ENCODE results near the gene ABLIM3. TPM values are rescaled to one million over a fixed set of nuclear protein-coding genes. Genes with fewer than 3 reads are reported as not detected.

Gene ABLIM3
- total RNA-seq, 1 experiment from 2014 or later, result 70.9 TPM

GRCh38 chr5:149162401-149163084 is 21.2 kb downstream of the ABLIM3 start:
- BruUV-seq (replicated peaks), result TSS peak; percentile 71
- CTCF ChIA-PET, result interaction anchor here (1.6 kb wide), 1 partner anchor 37 kb away, joined by 4 read pairs; no protein-coding TSS in a partner anchor
- TF ChIP-seq CTCF (IDR thresholded peaks at IDR 0.05; ENCODE audit: unreplicated experiment), result no peak
- Mint-ChIP-seq H3K4me1 (ENCODE audit: low read depth, unreplicated experiment) (peaks cover 81% of the 10 kb centered on the region), H3K4me3 (ENCODE audit: low read depth, unreplicated experiment) (peak overlapping the region; percentile 43), H3K27me3 (ENCODE audit: unreplicated experiment) (no peaks in the 10 kb centered on the region), H3K36me3 (ENCODE audit: insufficient read depth, unreplicated experiment) (peaks cover 41% of the 10 kb centered on the region), H3K27ac (ENCODE audit: unreplicated experiment) (peak overlapping the region; percentile 98), H3K9me3 (ENCODE audit: low read depth, unreplicated experiment) (no peaks in the 10 kb centered on the region)
- DNase-seq, result peak; percentile 72
- intact Hi-C loops (cut with micrococcal nuclease; ENCODE audit: unreplicated experiment), result no loop called here

GRCh38 chr5:149164731-149165130 is 23.4 kb downstream of the ABLIM3 start:
- intact Hi-C loops (cut with micrococcal nuclease; ENCODE audit: unreplicated experiment), result no loop called here
- Mint-ChIP-seq H3K9me3 (ENCODE audit: low read depth, unreplicated experiment) (no peaks in the 10 kb centered on the region), H3K27ac (ENCODE audit: unreplicated experiment) (no peak overlapping the region), H3K4me1 (ENCODE audit: low read depth, unreplicated experiment) (peaks cover 86% of the 10 kb centered on the region), H3K4me3 (ENCODE audit: low read depth, unreplicated experiment) (no peak overlapping the region), H3K27me3 (ENCODE audit: unreplicated experiment) (no peaks in the 10 kb centered on the region), H3K36me3 (ENCODE audit: insufficient read depth, unreplicated experiment) (peaks cover 39% of the 10 kb centered on the region)
- DNase-seq, result no peak
- no TSS peak for BruUV-seq (replicated peaks)
- CTCF ChIA-PET, result no interaction called here
- TF ChIP-seq CTCF (IDR thresholded peaks at IDR 0.05; ENCODE audit: unreplicated experiment), result no peak

- Mint-ChIP-seq H3K27ac (ENCODE audit: unreplicated experiment) (no peak overlapping the region), H3K36me3 (ENCODE audit: insufficient read depth, unreplicated experiment) (peaks cover 34% of the 10 kb centered on the region), H3K9me3 (ENCODE audit: low read depth, unreplicated experiment) (no peaks in the 10 kb centered on the region), H3K4me1 (ENCODE audit: low read depth, unreplicated experiment) (peaks cover 86% of the 10 kb centered on the region), H3K27me3 (ENCODE audit: unreplicated experiment) (no peaks in the 10 kb centered on the region), H3K4me3 (ENCODE audit: low read depth, unreplicated experiment) (no peak overlapping the region)
- no peak for DNase-seq
- CTCF ChIA-PET, result interaction anchor here (0.5 kb wide), 1 partner anchor 41 kb away, joined by 4 read pairs; no protein-coding TSS in a partner anchor
- TF ChIP-seq CTCF (IDR thresholded peaks at IDR 0.05; ENCODE audit: unreplicated experiment), result no peak
- BruUV-seq (replicated peaks), result no TSS peak
- intact Hi-C loops (cut with micrococcal nuclease; ENCODE audit: unreplicated experiment), result no loop called here
These were observed 24.8 kb downstream of the ABLIM3 start for GRCh38 chr5:149166128-149166527.

- peaks cover 29% of the 10 kb centered on the region for H3K36me3 Mint-ChIP-seq (ENCODE audit: insufficient read depth, unreplicated experiment)
- peaks cover 82% of the 10 kb centered on the region for H3K4me1 Mint-ChIP-seq (ENCODE audit: low read depth, unreplicated experiment)
- intact Hi-C loops (cut with micrococcal nuclease; ENCODE audit: unreplicated experiment), result no loop called here
- DNase-seq, result no peak
- no TSS peak for BruUV-seq (replicated peaks)
- no peak overlapping the region for H3K27ac Mint-ChIP-seq (ENCODE audit: unreplicated experiment)
- CTCF ChIA-PET, result no interaction called here
- no peak for TF ChIP-seq CTCF (IDR thresholded peaks at IDR 0.05; ENCODE audit: unreplicated experiment)
- H3K4me3 Mint-ChIP-seq (ENCODE audit: low read depth, unreplicated experiment), result no peak overlapping the region
- H3K27me3 Mint-ChIP-seq (ENCODE audit: unreplicated experiment), result no peaks in the 10 kb centered on the region
- H3K9me3 Mint-ChIP-seq (ENCODE audit: low read depth, unreplicated experiment), result no peaks in the 10 kb centered on the region
These were observed 25.4 kb downstream of the ABLIM3 start for GRCh38 chr5:149166591-149167100.

All from Calu3 (cell line).